H1 (cell line): ENCODE measurements around the gene COTL1. TPM values are rescaled to one million over a fixed set of nuclear protein-coding genes. Genes with fewer than 3 reads are reported as not detected.

Experiments used
- CTCF ChIA-PET: fragments of 300-600 bp; sonication (Branson Sonifier 250); formaldehyde crosslinking; loops from one replicate; lab custom pipeline; 2021; ENCODE audit not compliant: partially characterized antibody; lab: Charles Lee
- POLR2A ChIA-PET: fragments of 300-600 bp; sonication (Branson Sonifier 250); formaldehyde crosslinking; loops from one replicate; lab custom pipeline; 2021; ENCODE audit warnings: inconsistent platforms; ENCODE audit not compliant: partially characterized antibody; lab: Charles Lee
- DNase-seq, 2 experiments: peaks; one replicate each; pipeline versions ENCODE4 v3.0.0 to v3.0.0-alpha.2; 2010 to 2022; ENCODE audit warnings: low spot score in 2 of 2, low read depth in 1 of 2, mixed read lengths in 1 of 2
- FAIRE-seq: peaks from 2 replicates; lab custom pipeline; 2011; peaks lifted over from hg19 to GRCh38; lab: Jason Lieb, UNC
- H2AFZ ChIP-seq: 2 replicates; pipeline ENCODE4 v1.8.1; 2012; ENCODE audit warnings: low read length, inconsistent platforms
- H2AK5ac ChIP-seq: 2 replicates; pipeline ENCODE4 v1.6.1; 2013; ENCODE audit warnings: low read depth, low read length
- H2BK120ac ChIP-seq: replicated peaks from 2 replicates; pipeline ENCODE3; 2013; ENCODE audit warnings: low read depth, low read length, inconsistent platforms
- H2BK12ac ChIP-seq: 2 replicates; pipeline ENCODE4 v1.6.1; 2013; ENCODE audit warnings: low read depth, low read length
- H2BK15ac ChIP-seq: 2 replicates; pipeline ENCODE4 v1.6.1; 2013; ENCODE audit warnings: low read length
- H2BK20ac ChIP-seq: 2 replicates; pipeline ENCODE4 v1.6.1; 2013; ENCODE audit warnings: low read length
- H2BK5ac ChIP-seq: 2 replicates; pipeline ENCODE4 v1.6.1; 2013; ENCODE audit warnings: low read depth, low read length
- H3K14ac ChIP-seq: 2 replicates; pipeline ENCODE4 v1.6.1; 2013; ENCODE audit warnings: inconsistent platforms; ENCODE audit not compliant: insufficient read length
- H3K18ac ChIP-seq: 2 replicates; pipeline ENCODE4 v1.6.1; 2013; ENCODE audit warnings: low read length; ENCODE audit errors: extremely low read depth
- H3K23ac ChIP-seq: 2 replicates; pipeline ENCODE4 v1.6.1; 2013; ENCODE audit warnings: inconsistent platforms; ENCODE audit not compliant: insufficient read length
- H3K23me2 ChIP-seq: 2 replicates; pipeline ENCODE4 v1.6.1; 2013; ENCODE audit warnings: low read depth, low read length
- H3K27ac ChIP-seq: 2 replicates; pipeline ENCODE4 v1.6.1; 2011; ENCODE audit warnings: low read depth, low read length, inconsistent platforms
- H3K27me3 ChIP-seq, 4 experiments: replicated peaks in 1 of 4; 1 replicate in 1 of 4; 2 replicates in 3 of 4; pipeline versions ENCODE4 v1.6.1 to v1.8.1; 2011 to 2013; ENCODE audit warnings: low read length in 3 of 4, mild to moderate bottlenecking in 3 of 4, inconsistent platforms in 2 of 4, mixed read lengths in 2 of 4, moderate library complexity in 1 of 4; ENCODE audit not compliant: control insufficient read depth in 3 of 4, insufficient read depth in 3 of 4; ENCODE audit errors: extremely low read depth in 1 of 4
- H3K36me3 ChIP-seq, 4 experiments: 2 replicates each; pipeline versions ENCODE4 v1.6.1 to v1.8.1; 2011 to 2013; ENCODE audit warnings: mild to moderate bottlenecking in 4 of 4, low read length in 3 of 4, moderate library complexity in 2 of 4, control low read depth in 1 of 4, inconsistent platforms in 1 of 4; ENCODE audit not compliant: insufficient read depth in 4 of 4, control insufficient read depth in 2 of 4
- H3K4ac ChIP-seq: replicated peaks from 2 replicates; pipeline ENCODE3; 2013; ENCODE audit warnings: low read length, low read depth, mixed read lengths, inconsistent platforms; ENCODE audit not compliant: insufficient read length
- H3K4me1 ChIP-seq, 4 experiments: replicated peaks in 1 of 4; 1 replicate in 1 of 4; 2 replicates in 3 of 4; pipeline versions ENCODE4 v1.6.1 to v1.8.1; 2011 to 2013; ENCODE audit warnings: low read length in 3 of 4, inconsistent platforms in 2 of 4, mixed read lengths in 1 of 4; ENCODE audit not compliant: insufficient read depth in 4 of 4, control insufficient read depth in 3 of 4
- H3K4me2 ChIP-seq, 2 experiments: 2 replicates each; pipeline versions ENCODE4 v1.6.1 to v1.8.1; 2011 to 2013; ENCODE audit warnings: low read depth in 2 of 2, low read length in 2 of 2, control low read depth in 1 of 2, inconsistent platforms in 1 of 2, mild to moderate bottlenecking in 1 of 2; ENCODE audit not compliant: insufficient read depth in 1 of 2
- H3K4me3 ChIP-seq, 4 experiments: fragments of 200-600, 300-600 bp in 1 of 4; sonication (generic), shearing (Covaris generic), sonication (Bioruptor Twin) in 1 of 4; 2 replicates each; pipeline versions ENCODE4 v1.5.1 to v1.8.1; 2011 to 2016; ENCODE audit warnings: low read length in 4 of 4, low read depth in 3 of 4, control low read depth in 2 of 4, inconsistent platforms in 2 of 4, mild to moderate bottlenecking in 2 of 4, mixed read lengths in 1 of 4, moderate library complexity in 1 of 4; ENCODE audit not compliant: insufficient read depth in 2 of 4; ENCODE audit errors: extremely low read depth in 1 of 4
- H3K56ac ChIP-seq: replicated peaks from 2 replicates; pipeline ENCODE3; 2013; ENCODE audit warnings: low read depth, mild to moderate bottlenecking, mixed read lengths, low read length, inconsistent platforms; ENCODE audit not compliant: insufficient read length
- H3K79me1 ChIP-seq: 2 replicates; pipeline ENCODE4 v1.6.1; 2013; ENCODE audit warnings: low read depth, low read length, control low read depth
- H3K79me2 ChIP-seq, 2 experiments: 2 replicates each; pipeline versions ENCODE4 v1.6.1 to v1.8.1; 2012 to 2013; ENCODE audit warnings: low read length in 2 of 2, mild to moderate bottlenecking in 2 of 2, inconsistent platforms in 1 of 2; ENCODE audit not compliant: insufficient read depth in 2 of 2, control insufficient read depth in 1 of 2
- H3K9ac ChIP-seq, 4 experiments: replicated peaks in 1 of 4; 1 replicate in 1 of 4; 2 replicates in 3 of 4; pipeline versions ENCODE4 v1.6.1 to v1.8.1; 2011 to 2013; ENCODE audit warnings: low read depth in 3 of 4, low read length in 3 of 4, control low read depth in 2 of 4, mild to moderate bottlenecking in 2 of 4, moderate library complexity in 2 of 4, inconsistent platforms in 1 of 4; ENCODE audit errors: extremely low read depth in 1 of 4
- H3K9me3 ChIP-seq, 2 experiments: 2 replicates each; pipeline versions ENCODE4 v1.6.1 to v1.8.1; 2012 to 2013; ENCODE audit warnings: mild to moderate bottlenecking in 2 of 2, moderate library complexity in 2 of 2, control low read depth in 1 of 2, inconsistent platforms in 1 of 2, low read depth in 1 of 2, low read length in 1 of 2, mixed read lengths in 1 of 2; ENCODE audit not compliant: insufficient read depth in 2 of 2
- H4K20me1 ChIP-seq, 2 experiments: replicated peaks in 1 of 2; 2 replicates each; pipeline versions ENCODE3 to v1.8.1; 2011 to 2013; ENCODE audit warnings: inconsistent platforms in 2 of 2, low read length in 2 of 2, mild to moderate bottlenecking in 1 of 2; ENCODE audit not compliant: insufficient read depth in 2 of 2, control insufficient read depth in 1 of 2
- H4K5ac ChIP-seq: 2 replicates; pipeline ENCODE4 v1.6.1; 2013; ENCODE audit warnings: low read length, low read depth, mixed read lengths, inconsistent platforms; ENCODE audit not compliant: insufficient read length
- H4K8ac ChIP-seq: 2 replicates; pipeline ENCODE4 v1.8.0; 2013; ENCODE audit warnings: mild to moderate bottlenecking, moderate library complexity, low read length, inconsistent platforms; ENCODE audit not compliant: insufficient read depth; ENCODE audit errors: extremely low read depth
- H4K91ac ChIP-seq: replicated peaks from 2 replicates; pipeline ENCODE3; 2013; ENCODE audit warnings: low read length, mixed read lengths, inconsistent platforms; ENCODE audit not compliant: insufficient read length
- CHD1 ChIP-seq: IDR thresholded peaks from 2 replicates; pipeline ENCODE4 v1.6.1; 2012; ENCODE audit warnings: low read depth, low read length, improper control_type of control experiment
- EGR1 ChIP-seq: IDR thresholded peaks from 2 replicates; pipeline ENCODE4 v1.6.1; 2011; ENCODE audit warnings: low read depth, low read length, borderline replicate concordance
- FOSL1 ChIP-seq: IDR thresholded peaks from 2 replicates; pipeline ENCODE4 v1.6.1; 2011; ENCODE audit warnings: mild to moderate bottlenecking, low read depth, low read length, moderate library complexity; ENCODE audit not compliant: insufficient read depth
- HDAC2 ChIP-seq, 2 experiments: fragments of 300-600 bp in 1 of 2; sonication (generic) in 1 of 2; IDR thresholded peaks; 2 replicates each; pipeline ENCODE4 v1.6.1; 2011 to 2012; ENCODE audit warnings: low read depth in 2 of 2, low read length in 2 of 2, mild to moderate bottlenecking in 2 of 2, moderate library complexity in 2 of 2, borderline replicate concordance in 1 of 2, inconsistent platforms in 1 of 2
- JUND ChIP-seq: IDR thresholded peaks from 2 replicates; pipeline ENCODE4 v1.6.1; 2011; ENCODE audit warnings: mild to moderate bottlenecking, improper control_type of control experiment, low read length
- KDM1A ChIP-seq: fragments of 200-600, 300-600 bp; sonication (generic); IDR thresholded peaks from 2 replicates; pipeline ENCODE4 v1.7.1; 2016; ENCODE audit warnings: mild to moderate bottlenecking, low read length, borderline replicate concordance
- POLR2A ChIP-seq, 2 experiments: IDR thresholded peaks; 1 replicate in 1 of 2; 2 replicates in 1 of 2; pipeline ENCODE4 v1.6.1; 2011; ENCODE audit warnings: low read depth in 2 of 2, low read length in 2 of 2, mild to moderate bottlenecking in 2 of 2; ENCODE audit errors: control extremely low read depth in 1 of 2
- RBBP5 ChIP-seq: IDR thresholded peaks from 2 replicates; pipeline ENCODE4 v1.7.1; 2012; ENCODE audit warnings: low read depth, mild to moderate bottlenecking, inconsistent platforms, low read length, moderate library complexity, borderline replicate concordance
- SP2 ChIP-seq: IDR thresholded peaks from 2 replicates; pipeline ENCODE4 v1.6.1; 2012; ENCODE audit warnings: mild to moderate bottlenecking, low read length, inconsistent platforms
- TBP ChIP-seq: IDR thresholded peaks from 2 replicates; pipeline ENCODE4 v1.6.1; 2011; ENCODE audit warnings: low read depth, low read length, improper control_type of control experiment
- WGBS, 2 experiments: shearing (Covaris generic) in 1 of 2; methylation state at CpG; one replicate each; pipeline versions ENCODE4 v1.1.6 to v1.1.7; 2013 to 2015; ENCODE audit warnings: low lambda C conversion rate in 2 of 2, mixed read lengths in 2 of 2, inconsistent platforms in 1 of 2, low coverage in 1 of 2, missing lambda C conversion rate in 1 of 2; ENCODE audit not compliant: insufficient replicate concordance in 2 of 2, insufficient coverage in 1 of 2, insufficient read length in 1 of 2; ENCODE audit errors: extremely low coverage in 1 of 2, missing lambda C conversion rate in 1 of 2; 5-methylcytosine and 5-hydroxymethylcytosine counted together
- polyA plus RNA-seq, 7 experiments: library from polyadenylated mRNA; depleted of rRNA in 3 of 7; stranded (reverse) in 5 of 7; unstranded in 2 of 7; fragments of >200 nt in 5 of 7; fragments of 200-250 nt in 2 of 7; gene quantifications; 1 replicate in 5 of 7; 2 replicates in 1 of 7; 4 replicates in 1 of 7; pipeline versions ENCODE4 v1.2.1 to v1.2.3, GENCODE V29; 2011 to 2013; ENCODE audit warnings: missing spikeins in 2 of 7, mixed read lengths in 2 of 7
- total RNA-seq: library from RNA; stranded (reverse); fragmentation: NEBNext Ultra II Directional; extraction: Animal tissue kit (Norgen Biotek cat#: 25700); gene quantifications from 2 replicates; pipeline ENCODE4 v1.2.1, GENCODE V29; 2021
- TF ChIP-seq, protein P1 (sequence below): IDR thresholded peaks from 2 replicates; pipeline ENCODE4 v1.6.1; 2012; ENCODE audit warnings: low read length, inconsistent platforms

COTL1 gene
- total and polyA plus RNA-seq, 2 of the 8 experiments (the other 6 are each of a cell fraction or from before 2014, with no cell fraction given), result 59.2 to 183 TPM

DNA sequence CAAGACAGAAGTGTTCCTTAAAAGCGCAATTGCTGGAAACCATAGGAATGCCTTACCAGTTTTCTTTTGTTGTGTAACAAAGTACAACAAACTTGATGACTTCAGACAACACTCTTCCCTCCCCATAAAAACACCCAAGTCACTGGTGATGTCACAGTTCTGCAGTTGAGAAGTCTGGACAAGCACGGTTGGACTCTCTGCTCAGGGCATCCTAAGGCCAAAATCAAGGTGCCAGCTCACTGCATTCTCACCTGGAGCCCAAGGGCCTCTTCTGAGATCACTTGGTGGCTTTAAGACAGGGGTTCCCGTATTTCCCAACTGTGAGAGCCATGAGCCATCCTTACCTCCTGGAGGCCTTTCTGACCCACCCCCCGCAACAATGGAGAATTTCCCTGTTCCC lies 67.8 kb downstream of the COTL1 start:
- H3K23me2 ChIP-seq, result no peaks in the 10 kb centered on the region
- H2BK120ac ChIP-seq, result no peak overlapping the region
- no peaks in the 10 kb centered on the region for H3K36me3 ChIP-seq
- peaks cover 0 to 3% (median 0%) of the 10 kb centered on the region in 4 experiments; a peak in 1 of 7 replicates for H3K27me3 ChIP-seq
- no peak overlapping the region for H2BK5ac ChIP-seq
- no peak overlapping the region for H3K14ac ChIP-seq
- ChIA-PET CTCF (interaction anchor here (1.0 kb wide), 1 partner anchor 72 kb away, joined by 3 read pairs; no protein-coding TSS in a partner anchor), POLR2A (interaction anchor here (1.4 kb wide), 1 partner anchor 17 kb away, joined by 4 read pairs; no protein-coding TSS in a partner anchor)
- no peak overlapping the region for H3K56ac ChIP-seq
- H3K4me2 ChIP-seq, result no peak overlapping the region
- H2BK12ac ChIP-seq, result no peak overlapping the region
- H3K4ac ChIP-seq, result no peak overlapping the region
- H2AFZ ChIP-seq, result no peak overlapping the region
- 82% methylated on average over 4 of the region's 4 CpGs; no CpG with 5 or more reads in 1 of the 2 experiments for WGBS, 2 experiments
- no peak overlapping the region for H3K18ac ChIP-seq
- no peak overlapping the region for H2AK5ac ChIP-seq
- no peak overlapping the region for H3K23ac ChIP-seq
- no peak overlapping the region for H4K8ac ChIP-seq
- H3K9ac ChIP-seq, result no peak overlapping the region
- no peak overlapping the region for H2BK20ac ChIP-seq
- no peaks in the 10 kb centered on the region for H3K79me2 ChIP-seq
- no peak for DNase-seq
- H4K91ac ChIP-seq, result no peak overlapping the region
- H4K20me1 ChIP-seq, result no peaks in the 10 kb centered on the region
- H3K4me3 ChIP-seq, result no peak overlapping the region
- peaks cover 0 to 23% (median 13%) of the 10 kb centered on the region in 4 experiments; a peak in 6 of 7 replicates for H3K4me1 ChIP-seq
- H3K9me3 ChIP-seq, result no peaks in the 10 kb centered on the region
- H4K5ac ChIP-seq, result no peak overlapping the region
- FAIRE-seq, result no peak
- no peaks in the 10 kb centered on the region; the same call in 1 of the 2 replicates for H3K79me1 ChIP-seq
- no peak overlapping the region for H2BK15ac ChIP-seq
- TF ChIP-seq, protein P1, sequence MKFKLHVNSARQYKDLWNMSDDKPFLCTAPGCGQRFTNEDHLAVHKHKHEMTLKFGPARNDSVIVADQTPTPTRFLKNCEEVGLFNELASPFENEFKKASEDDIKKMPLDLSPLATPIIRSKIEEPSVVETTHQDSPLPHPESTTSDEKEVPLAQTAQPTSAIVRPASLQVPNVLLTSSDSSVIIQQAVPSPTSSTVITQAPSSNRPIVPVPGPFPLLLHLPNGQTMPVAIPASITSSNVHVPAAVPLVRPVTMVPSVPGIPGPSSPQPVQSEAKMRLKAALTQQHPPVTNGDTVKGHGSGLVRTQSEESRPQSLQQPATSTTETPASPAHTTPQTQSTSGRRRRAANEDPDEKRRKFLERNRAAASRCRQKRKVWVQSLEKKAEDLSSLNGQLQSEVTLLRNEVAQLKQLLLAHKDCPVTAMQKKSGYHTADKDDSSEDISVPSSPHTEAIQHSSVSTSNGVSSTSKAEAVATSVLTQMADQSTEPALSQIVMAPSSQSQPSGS, result no peak
- TF ChIP-seq POLR2A (IDR thresholded peaks at IDR 0.05; ENCODE audit: control extremely low read depth in 1 of 2, low read depth in 2 of 2, low read length in 2 of 2), result no peak
- no peak for TF ChIP-seq KDM1A
- no peak for TF ChIP-seq EGR1
- no peak for TF ChIP-seq HDAC2 (IDR thresholded peaks at IDR 0.05; ENCODE audit: borderline replicate concordance in 1 of 2, low read depth in 2 of 2, low read length in 2 of 2)
- TF ChIP-seq SP2, result no peak
- TF ChIP-seq FOSL1, result no peak
- TF ChIP-seq TBP, result no peak
- no peak for TF ChIP-seq RBBP5
- TF ChIP-seq JUND, result no peak
- TF ChIP-seq CHD1, result no peak
- no peak overlapping the region for H3K27ac ChIP-seq
